ENCODE data around the gene OVCA2.

The OVCA2 gene

GRCh38 chr17:2082003-2082781 is 40.4 kb downstream of the OVCA2 start:
- Histone ChIP-seq H2AFZ (ENCODE audit: low read length) (no peak overlapping the region), H3F3A (ENCODE audit: low read depth) (no peaks in the 10 kb centered on the region), H3K4me3 (ENCODE audit: low read length, poor library complexity, severe bottlenecking) (no peak overlapping the region), H3K9me2 (replicated peaks; ENCODE audit: low read depth, low read length) (no peaks in the 10 kb centered on the region), H3K9me3 (ENCODE audit: insufficient read depth, low read depth, low read length) (no peaks in the 10 kb centered on the region), H3K4me1 (ENCODE audit: insufficient read depth, low read length, poor library complexity, severe bottlenecking) (peaks cover 30% of the 10 kb centered on the region), H3K27me3 (ENCODE audit: insufficient read depth, low read length, poor library complexity, severe bottlenecking) (no peaks in the 10 kb centered on the region), H4K20me1 (ENCODE audit: insufficient read depth, low read length, poor library complexity, severe bottlenecking) (no peaks in the 10 kb centered on the region), H3K4me2 (ENCODE audit: low read depth, low read length, poor library complexity, severe bottlenecking) (no peak overlapping the region), H3K36me3 (ENCODE audit: insufficient read depth, low read length) (peaks cover 77% of the 10 kb centered on the region; the same call in 1 of the 2 replicates), H3K79me2 (ENCODE audit: insufficient read depth, low read length) (no peaks in the 10 kb centered on the region), H3K9ac (ENCODE audit: low read depth, low read length, poor library complexity, severe bottlenecking) (no peak overlapping the region)
- TF ChIP-seq CTCF (conservative IDR thresholded peaks at IDR 0.05; ENCODE audit: low read length) (no peak), EZH2phosphoT487 (IDR thresholded peaks at IDR 0.05; ENCODE audit: borderline replicate concordance) (no peak)

- H3K9ac ChIP-seq (ENCODE audit: low read depth, low read length, poor library complexity, severe bottlenecking) = no peak overlapping the region
- H3F3A ChIP-seq (ENCODE audit: low read depth) = no peaks in the 10 kb centered on the region
- H4K20me1 ChIP-seq (ENCODE audit: insufficient read depth, low read length, poor library complexity, severe bottlenecking) = no peaks in the 10 kb centered on the region
- no peak overlapping the region for H3K4me3 ChIP-seq (ENCODE audit: low read length, poor library complexity, severe bottlenecking)
- no peaks in the 10 kb centered on the region for H3K9me3 ChIP-seq (ENCODE audit: insufficient read depth, low read depth, low read length)
- peaks cover 63% of the 10 kb centered on the region; the same call in 1 of the 2 replicates for H3K36me3 ChIP-seq (ENCODE audit: insufficient read depth, low read length)
- H3K9me2 ChIP-seq (replicated peaks; ENCODE audit: low read depth, low read length) = no peaks in the 10 kb centered on the region
- no peaks in the 10 kb centered on the region for H3K27me3 ChIP-seq (ENCODE audit: insufficient read depth, low read length, poor library complexity, severe bottlenecking)
- H2AFZ ChIP-seq (ENCODE audit: low read length) = no peak overlapping the region
- no peak for TF ChIP-seq EZH2phosphoT487 (IDR thresholded peaks at IDR 0.05; ENCODE audit: borderline replicate concordance)
- no peak for TF ChIP-seq CTCF (conservative IDR thresholded peaks at IDR 0.05; ENCODE audit: low read length)
- H3K79me2 ChIP-seq (ENCODE audit: insufficient read depth, low read length) = no peaks in the 10 kb centered on the region
- no peak overlapping the region for H3K4me2 ChIP-seq (ENCODE audit: low read depth, low read length, poor library complexity, severe bottlenecking)
- H3K4me1 ChIP-seq (ENCODE audit: insufficient read depth, low read length, poor library complexity, severe bottlenecking) = peaks cover 44% of the 10 kb centered on the region
Observed at GRCh38 chr17:2083613-2084035, 41.8 kb downstream of the OVCA2 start.

- Histone ChIP-seq H2AFZ (ENCODE audit: low read length) (no peak overlapping the region), H3F3A (ENCODE audit: low read depth) (no peaks in the 10 kb centered on the region), H3K36me3 (ENCODE audit: insufficient read depth, low read length) (peaks cover 57% of the 10 kb centered on the region; the same call in 1 of the 2 replicates), H4K20me1 (ENCODE audit: insufficient read depth, low read length, poor library complexity, severe bottlenecking) (no peaks in the 10 kb centered on the region), H3K4me1 (ENCODE audit: insufficient read depth, low read length, poor library complexity, severe bottlenecking) (peaks cover 50% of the 10 kb centered on the region), H3K9me3 (ENCODE audit: insufficient read depth, low read depth, low read length) (no peaks in the 10 kb centered on the region), H3K4me2 (ENCODE audit: low read depth, low read length, poor library complexity, severe bottlenecking) (no peak overlapping the region), H3K27me3 (ENCODE audit: insufficient read depth, low read length, poor library complexity, severe bottlenecking) (no peaks in the 10 kb centered on the region), H3K9me2 (replicated peaks; ENCODE audit: low read depth, low read length) (no peaks in the 10 kb centered on the region), H3K79me2 (ENCODE audit: insufficient read depth, low read length) (no peaks in the 10 kb centered on the region), H3K4me3 (ENCODE audit: low read length, poor library complexity, severe bottlenecking) (no peak overlapping the region), H3K9ac (ENCODE audit: low read depth, low read length, poor library complexity, severe bottlenecking) (peak overlapping the region; percentile 3)
- TF ChIP-seq EZH2phosphoT487 (IDR thresholded peaks at IDR 0.05; ENCODE audit: borderline replicate concordance) = no peak
- TF ChIP-seq CTCF (conservative IDR thresholded peaks at IDR 0.05; ENCODE audit: low read length) = no peak
Observed at GRCh38 chr17:2084036-2084765, 42.4 kb downstream of the OVCA2 start.
